OCI-LY1 (cell line): Measurements from ENCODE around the gene VTI1A.

Experiments
- H2AFZ ChIP-seq: fragments of 200-600 bp; sonication (generic), shearing (Covaris generic); 2 replicates; pipeline ENCODE4 v1.6.0; 2014; ENCODE audit warnings: antibody characterized with exemption, mild to moderate bottlenecking, low read length
- H3F3A ChIP-seq: fragments of 200-600 bp; sonication (generic), shearing (Covaris generic); 2 replicates; pipeline ENCODE4 v1.6.0; 2014; ENCODE audit warnings: mild to moderate bottlenecking, antibody characterized with exemption, low read length, moderate library complexity; ENCODE audit not compliant: insufficient read depth
- H3K27ac ChIP-seq: fragments of 200-600 bp; sonication (generic); 2 replicates; pipeline ENCODE4 v1.5.1; 2014; ENCODE audit warnings: low read length, mixed run types, mild to moderate bottlenecking, low read depth; ENCODE audit not compliant: poor library complexity, severe bottlenecking
- H3K27me3 ChIP-seq: fragments of 200-600 bp; sonication (generic); 2 replicates; pipeline ENCODE4 v1.6.0; 2014; ENCODE audit warnings: antibody characterized with exemption, mild to moderate bottlenecking, low read length, moderate library complexity; ENCODE audit not compliant: insufficient read depth
- H3K36me3 ChIP-seq: fragments of 200-600 bp; sonication (generic); 2 replicates; pipeline ENCODE4 v1.6.1; 2014; ENCODE audit warnings: mild to moderate bottlenecking, antibody characterized with exemption, low read length, moderate library complexity, mixed read lengths; ENCODE audit not compliant: insufficient read depth
- H3K4me1 ChIP-seq: fragments of 200-600 bp; sonication (generic); 2 replicates; pipeline ENCODE4 v1.5.1; 2014; ENCODE audit warnings: mild to moderate bottlenecking, low read length, moderate library complexity; ENCODE audit not compliant: insufficient read depth, severe bottlenecking
- H3K4me2 ChIP-seq: fragments of 200-600 bp; sonication (generic), shearing (Covaris generic); 2 replicates; pipeline ENCODE4 v1.6.1; 2014; ENCODE audit warnings: low read length
- H3K4me3 ChIP-seq: fragments of 200-600 bp; sonication (generic); 2 replicates; pipeline ENCODE4 v1.5.1; 2014; ENCODE audit warnings: low read length, low read depth, mild to moderate bottlenecking, mixed read lengths; ENCODE audit not compliant: poor library complexity, severe bottlenecking
- H3K79me2 ChIP-seq: fragments of 200-600 bp; shearing (Covaris generic); 2 replicates; pipeline ENCODE4 v1.6.1; 2016; ENCODE audit warnings: mixed run types, low read length, mixed read lengths; ENCODE audit not compliant: insufficient read depth
- H3K9ac ChIP-seq: fragments of 200-600 bp; sonication (generic), shearing (Covaris generic); 2 replicates; pipeline ENCODE4 v1.6.1; 2014; ENCODE audit warnings: mild to moderate bottlenecking, low read length, mixed read lengths
- H3K9me2 ChIP-seq: fragments of 200-600 bp; sonication (generic), shearing (Covaris generic); 2 replicates; pipeline ENCODE4 v1.6.1; 2014; ENCODE audit warnings: low read depth, mild to moderate bottlenecking, low read length, mixed read lengths
- H3K9me3 ChIP-seq: fragments of 200-600 bp; shearing (Covaris generic); 2 replicates; pipeline ENCODE4 v1.6.1; 2014; ENCODE audit warnings: low read length, mixed read lengths
- H4K20me1 ChIP-seq: fragments of 200-600 bp; sonication (generic), shearing (Covaris generic); 2 replicates; pipeline ENCODE4 v1.6.0; 2016; ENCODE audit warnings: mild to moderate bottlenecking, low read length; ENCODE audit not compliant: insufficient read depth
- CTCF ChIP-seq: fragments of 200-600 bp; sonication (generic), shearing (Covaris generic); IDR thresholded peaks from 2 replicates; pipeline ENCODE4 v1.5.1; 2017; ENCODE audit warnings: mild to moderate bottlenecking, antibody characterized with exemption, low read length, moderate library complexity, mixed read lengths
- EZH2 ChIP-seq: fragments of 200-600 bp; sonication (generic), shearing (Covaris generic); IDR thresholded peaks from 2 replicates; pipeline ENCODE4 v1.8.0; 2017; ENCODE audit warnings: borderline replicate concordance, mixed run types, mild to moderate bottlenecking, antibody characterized with exemption, low read length, moderate library complexity, mixed read lengths

The VTI1A gene

DNA sequence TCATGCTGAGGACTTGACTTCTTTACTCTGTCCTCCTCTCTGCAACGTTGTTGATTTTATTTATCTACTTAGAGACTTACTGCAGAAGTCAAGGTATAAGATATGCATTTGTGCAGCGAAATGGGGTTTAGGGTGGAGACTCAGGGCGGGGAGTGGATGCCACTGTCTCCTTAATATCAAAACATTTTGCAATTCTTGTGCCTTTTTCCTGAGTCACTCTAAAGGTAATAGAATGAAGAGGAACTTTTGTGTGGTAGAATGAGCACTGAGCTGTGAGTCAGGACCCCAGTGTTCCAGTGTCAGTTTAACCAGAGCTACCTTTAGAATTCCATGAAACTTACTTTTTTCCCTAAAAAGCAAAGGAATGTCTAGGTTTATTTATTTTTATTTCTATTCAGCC, 78.2 kb downstream of the VTI1A start:
- TF ChIP-seq EZH2 (no peak), CTCF (no peak)
- Histone ChIP-seq H3K36me3 (no peaks in the 10 kb centered on the region), H3K27me3 (no peaks in the 10 kb centered on the region), H3K79me2 (no peaks in the 10 kb centered on the region), H3F3A (no peaks in the 10 kb centered on the region), H3K4me2 (no peak overlapping the region), H3K27ac (no peak overlapping the region), H2AFZ (no peak overlapping the region), H3K9me3 (no peaks in the 10 kb centered on the region), H3K4me3 (no peak overlapping the region), H3K9me2 (no peaks in the 10 kb centered on the region), H4K20me1 (no peaks in the 10 kb centered on the region), H3K9ac (no peak overlapping the region), H3K4me1 (no peaks in the 10 kb centered on the region)

DNA sequence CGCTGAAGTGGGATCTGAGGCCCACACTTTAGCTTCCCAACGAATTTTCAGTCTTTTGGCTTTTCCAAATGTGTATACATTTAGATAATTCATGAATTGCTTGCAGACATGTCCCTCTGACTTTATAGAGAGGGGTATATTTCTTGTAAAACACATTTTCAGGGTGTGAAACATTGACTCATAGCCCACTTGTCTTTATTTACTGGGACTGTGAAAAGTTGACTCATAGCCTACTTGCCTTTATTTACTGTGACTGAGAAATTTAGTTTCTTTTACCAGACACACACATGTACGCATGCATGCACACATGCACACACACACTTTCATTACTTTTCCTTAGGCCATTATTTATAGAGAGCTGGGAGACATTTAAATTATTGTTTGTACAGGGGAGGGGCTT, 79.1 kb downstream of the VTI1A start:
- H3K9me3 ChIP-seq: no peaks in the 10 kb centered on the region
- no peak overlapping the region for H3K9ac ChIP-seq
- H3K27me3 ChIP-seq: no peaks in the 10 kb centered on the region
- no peaks in the 10 kb centered on the region for H3K9me2 ChIP-seq
- no peak overlapping the region for H3K27ac ChIP-seq
- no peak overlapping the region for H3K4me2 ChIP-seq
- no peaks in the 10 kb centered on the region for H3K4me1 ChIP-seq
- no peak for TF ChIP-seq EZH2
- no peak for TF ChIP-seq CTCF
- no peaks in the 10 kb centered on the region for H3F3A ChIP-seq
- H4K20me1 ChIP-seq: no peaks in the 10 kb centered on the region
- no peaks in the 10 kb centered on the region for H3K36me3 ChIP-seq
- H3K4me3 ChIP-seq: no peak overlapping the region
- H2AFZ ChIP-seq: no peak overlapping the region
- H3K79me2 ChIP-seq: no peaks in the 10 kb centered on the region

- H3K9me3 ChIP-seq: no peaks in the 10 kb centered on the region
- H3F3A ChIP-seq: no peaks in the 10 kb centered on the region
- no peak overlapping the region for H3K27ac ChIP-seq
- H3K4me2 ChIP-seq: no peak overlapping the region
- TF ChIP-seq EZH2 (no peak), CTCF (no peak)
- H3K79me2 ChIP-seq: no peaks in the 10 kb centered on the region
- H3K4me3 ChIP-seq: no peak overlapping the region
- H3K27me3 ChIP-seq: no peaks in the 10 kb centered on the region
- H2AFZ ChIP-seq: no peak overlapping the region
- H3K4me1 ChIP-seq: peaks cover 4% of the 10 kb centered on the region
- H4K20me1 ChIP-seq: no peaks in the 10 kb centered on the region
- H3K9me2 ChIP-seq: no peaks in the 10 kb centered on the region
- H3K36me3 ChIP-seq: no peaks in the 10 kb centered on the region
- no peak overlapping the region for H3K9ac ChIP-seq
Measured at GRCh38 chr10:112526906-112527305, 79.9 kb downstream of the VTI1A start.
